ENCODE results near the gene SPHK1. TPM values are rescaled to one million over a fixed set of nuclear protein-coding genes. Genes with fewer than 3 reads are reported as not detected.

SPHK1 gene
- total and polyA plus RNA-seq, 11 donors, result 2.6 to 20.5 (median 4.6) TPM

DNA sequence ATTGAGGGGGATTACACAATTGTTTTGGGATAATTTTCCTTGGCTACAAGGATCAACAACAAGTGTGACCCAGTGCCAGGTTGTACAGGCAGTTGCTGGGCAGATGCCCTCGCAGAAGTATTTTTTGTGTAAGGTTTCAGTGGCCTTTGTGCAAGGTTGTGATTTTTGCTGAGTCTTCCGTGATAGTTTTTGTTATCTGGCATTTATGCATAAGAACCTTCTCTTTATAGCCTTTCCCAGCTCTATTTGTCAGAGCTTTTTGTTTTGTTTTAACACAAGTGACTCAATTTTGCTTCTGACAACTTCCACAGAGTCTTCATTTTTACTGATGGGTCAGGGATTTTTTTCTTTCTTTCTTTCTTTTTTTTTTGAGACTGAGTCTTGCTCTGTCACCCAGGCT lies 23.9 kb upstream of the SPHK1 start:
- no peak for DNase-seq
- no peaks in the 10 kb centered on the region for H3K27me3 ChIP-seq
- H3K4me3 ChIP-seq, result no peak overlapping the region
- H3K4me1 ChIP-seq, result peaks cover 0 to 21% (median 7%) of the 10 kb centered on the region in 12 donors
- H3K36me3 ChIP-seq, result no peaks in the 10 kb centered on the region
- peak overlapping the region in 1 of 12 donors; percentile 72 for H3K27ac ChIP-seq
- H3K9me3 ChIP-seq, result no peaks in the 10 kb centered on the region
- no peak for ATAC-seq
- WGBS, 4 donors, result 84 to 88% (median 86%) methylated on average over 2 of the region's 2 CpGs
- intact Hi-C loops (cut with DNase I), result no loop called here
- no peak for TF ChIP-seq POLR2A (IDR thresholded peaks at IDR 0.05)
- TF ChIP-seq, protein P1, sequence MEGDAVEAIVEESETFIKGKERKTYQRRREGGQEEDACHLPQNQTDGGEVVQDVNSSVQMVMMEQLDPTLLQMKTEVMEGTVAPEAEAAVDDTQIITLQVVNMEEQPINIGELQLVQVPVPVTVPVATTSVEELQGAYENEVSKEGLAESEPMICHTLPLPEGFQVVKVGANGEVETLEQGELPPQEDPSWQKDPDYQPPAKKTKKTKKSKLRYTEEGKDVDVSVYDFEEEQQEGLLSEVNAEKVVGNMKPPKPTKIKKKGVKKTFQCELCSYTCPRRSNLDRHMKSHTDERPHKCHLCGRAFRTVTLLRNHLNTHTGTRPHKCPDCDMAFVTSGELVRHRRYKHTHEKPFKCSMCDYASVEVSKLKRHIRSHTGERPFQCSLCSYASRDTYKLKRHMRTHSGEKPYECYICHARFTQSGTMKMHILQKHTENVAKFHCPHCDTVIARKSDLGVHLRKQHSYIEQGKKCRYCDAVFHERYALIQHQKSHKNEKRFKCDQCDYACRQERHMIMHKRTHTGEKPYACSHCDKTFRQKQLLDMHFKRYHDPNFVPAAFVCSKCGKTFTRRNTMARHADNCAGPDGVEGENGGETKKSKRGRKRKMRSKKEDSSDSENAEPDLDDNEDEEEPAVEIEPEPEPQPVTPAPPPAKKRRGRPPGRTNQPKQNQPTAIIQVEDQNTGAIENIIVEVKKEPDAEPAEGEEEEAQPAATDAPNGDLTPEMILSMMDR (IDR thresholded peaks at IDR 0.05), result no peak

DNA sequence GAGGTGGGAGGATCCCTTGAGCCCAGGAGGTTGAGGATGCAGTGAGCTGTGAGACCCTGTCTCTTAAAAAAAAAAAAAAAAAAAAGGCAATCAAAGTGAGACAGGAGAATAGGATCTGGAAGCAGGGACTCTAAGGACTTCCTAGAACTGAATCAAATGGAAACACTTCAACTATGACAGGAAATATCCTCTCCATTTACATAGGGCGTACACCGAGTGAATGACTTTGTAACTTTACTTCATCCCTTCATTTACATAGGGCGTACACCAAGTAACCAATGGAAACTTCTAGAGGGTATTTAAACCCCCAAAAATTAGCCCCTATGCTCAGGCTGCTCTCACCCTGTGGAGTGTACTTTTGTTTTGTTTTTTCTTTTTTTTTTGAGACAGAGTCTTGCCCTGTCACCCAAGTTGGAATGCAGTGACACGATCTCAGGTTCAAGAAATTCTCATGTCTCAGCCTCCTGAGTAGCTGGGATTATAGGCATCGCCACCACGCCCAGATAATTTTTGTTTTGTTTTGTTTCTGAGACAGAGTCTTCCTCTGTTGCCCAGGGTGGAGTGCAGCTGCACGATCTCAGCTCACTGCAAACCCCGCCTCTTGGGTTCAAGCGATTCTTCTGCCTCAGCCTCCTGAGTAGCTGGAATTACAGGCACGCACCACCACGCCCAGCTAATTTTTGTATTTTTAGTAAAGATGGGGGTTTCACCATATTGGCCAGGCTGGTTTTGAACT lies 21.1 kb upstream of the SPHK1 start:
- no peaks in the 10 kb centered on the region for H3K36me3 ChIP-seq
- intact Hi-C loops (cut with DNase I), result no loop called here
- peaks cover 0 to 21% (median 8%) of the 10 kb centered on the region in 12 donors for H3K4me1 ChIP-seq
- peak overlapping the region in 3 of 12 donors; percentile 25 to 62 (median 31) for H3K27ac ChIP-seq
- H3K4me3 ChIP-seq, result no peak overlapping the region
- ATAC-seq, result no peak
- no peaks in the 10 kb centered on the region for H3K9me3 ChIP-seq
- 71 to 78% (median 74%) methylated on average over 11 of the region's 11 CpGs for WGBS, 4 donors
- TF ChIP-seq, protein P1 (IDR thresholded peaks at IDR 0.05), result no peak
- TF ChIP-seq POLR2A (IDR thresholded peaks at IDR 0.05), result no peak
- no peak for DNase-seq
- H3K27me3 ChIP-seq, result no peaks in the 10 kb centered on the region

DNA sequence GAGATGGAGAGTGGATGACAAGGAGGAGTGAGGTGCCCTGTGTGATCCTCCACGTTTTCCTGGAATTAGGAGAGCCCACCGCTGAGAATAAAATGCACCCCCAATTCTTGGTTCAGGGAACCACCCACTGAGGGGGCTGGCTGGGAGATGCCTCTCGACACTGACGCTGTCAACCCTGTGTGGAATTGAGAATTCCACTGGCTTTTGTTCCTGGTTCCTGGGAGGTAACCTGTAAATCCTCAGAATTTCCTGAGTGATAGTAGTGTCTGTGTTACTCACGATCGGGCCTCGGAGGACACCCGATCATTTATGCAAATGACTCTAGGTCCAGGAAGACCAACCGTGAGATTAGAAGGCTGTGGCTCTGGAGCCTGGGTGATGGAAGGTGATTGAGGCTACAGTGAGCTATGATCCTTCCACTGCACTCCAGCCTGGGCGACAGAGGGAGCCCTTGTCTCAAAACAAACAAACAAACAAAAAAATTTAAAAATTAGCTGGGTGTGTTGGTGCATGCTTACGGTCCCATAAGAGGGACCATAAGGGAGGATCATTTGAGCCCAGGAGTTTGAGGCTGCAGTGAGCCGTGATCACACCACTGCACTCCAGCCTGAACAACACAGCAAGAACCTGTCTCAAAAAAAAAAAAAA lies 19.0 kb upstream of the SPHK1 start:
- DNase-seq (no peak), ATAC-seq (no peak)
- WGBS, 4 donors, result 46 to 57% (median 50%) methylated on average over 12 of the region's 12 CpGs
- Histone ChIP-seq H3K36me3 (no peaks in the 10 kb centered on the region), H3K4me3 (no peak overlapping the region), H3K27ac (no peak overlapping the region), H3K4me1 (peaks cover 0 to 34% (median 15%) of the 10 kb centered on the region in 12 donors), H3K9me3 (no peaks in the 10 kb centered on the region), H3K27me3 (no peaks in the 10 kb centered on the region)
- intact Hi-C loops (cut with DNase I), result loop anchor here in 1 of 10 donors (2.0 kb wide), 1 partner anchor 33 kb away; no protein-coding TSS in a partner anchor
- no peak for TF ChIP-seq POLR2A (IDR thresholded peaks at IDR 0.05)
- TF ChIP-seq, protein P1 (IDR thresholded peaks at IDR 0.05), result peak in 11 of 12 donors; percentile 16 to 51 (median 32)

GRCh38 chr17:76366247-76366646 lies 18.2 kb upstream of the SPHK1 start:
- no peak overlapping the region for H3K27ac ChIP-seq
- no peak for TF ChIP-seq POLR2A (IDR thresholded peaks at IDR 0.05)
- TF ChIP-seq, protein P1 (IDR thresholded peaks at IDR 0.05), result no peak
- intact Hi-C loops (cut with DNase I), result no loop called here
- DNase-seq, result no peak
- 80 to 98% (median 97%) methylated on average over 1 to 3 of the region's 3 CpGs for WGBS, 4 donors
- H3K4me3 ChIP-seq, result no peak overlapping the region
- no peaks in the 10 kb centered on the region for H3K27me3 ChIP-seq
- no peak for ATAC-seq
- no peaks in the 10 kb centered on the region for H3K36me3 ChIP-seq
- H3K4me1 ChIP-seq, result peaks cover 0 to 37% (median 23%) of the 10 kb centered on the region in 12 donors
- H3K9me3 ChIP-seq, result no peaks in the 10 kb centered on the region
